NCI-H2081 (cell line): ENCODE results near the gene HSD17B12.
"Not testable (repeated sequence)": the region's sequence is repeated elsewhere in the genome, so short reads cannot be mapped to it uniquely, and the experiment has no call there.

ENCODE experiments used
- DNase-seq, 2 experiments: peaks; one replicate each; lab custom pipeline; 2025; lab: John Stamatoyannopoulos, UW

Gene HSD17B12

DNA sequence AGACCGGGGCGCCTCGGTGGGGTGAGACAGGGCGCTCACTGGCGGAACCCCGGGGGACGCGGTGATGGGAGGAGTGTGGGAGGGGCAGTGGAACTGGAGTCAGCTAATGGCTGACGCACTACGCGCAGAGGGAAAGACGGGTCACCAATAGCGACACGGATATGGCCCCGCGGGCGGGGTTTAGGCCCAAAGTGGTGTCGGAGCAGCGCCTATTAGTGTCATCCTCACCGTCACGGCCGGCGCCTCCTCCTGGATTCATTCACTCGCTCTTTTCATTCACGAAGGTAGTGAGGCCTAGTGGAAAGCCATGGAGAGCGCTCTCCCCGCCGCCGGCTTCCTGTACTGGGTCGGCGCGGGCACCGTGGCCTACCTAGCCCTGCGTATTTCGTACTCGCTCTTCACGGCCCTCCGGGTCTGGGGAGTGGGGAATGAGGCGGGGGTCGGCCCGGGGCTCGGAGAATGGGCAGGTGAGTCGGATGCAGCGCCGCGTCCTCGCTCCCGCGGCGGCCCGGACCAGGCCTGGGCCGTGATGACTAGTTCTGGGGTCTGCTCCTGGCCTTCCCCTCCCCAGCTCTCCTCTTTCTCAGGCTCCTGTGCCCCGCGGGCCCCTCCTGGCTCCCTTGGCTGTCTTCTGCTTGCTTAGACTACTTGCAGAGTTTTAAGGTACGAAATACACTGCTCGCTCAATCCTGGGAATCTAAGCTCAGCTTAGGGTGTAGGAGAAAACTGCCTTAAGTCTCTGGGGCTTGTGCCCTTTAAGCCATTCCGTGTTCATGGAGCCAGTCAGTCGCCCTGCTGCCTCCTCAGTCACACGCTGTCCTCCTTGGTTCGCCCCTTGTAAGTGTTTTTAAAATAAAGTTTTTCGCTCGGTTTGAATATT, at the start of gene HSD17B12:
Gene HSD17B12, plus strand, starts transcription at position 218 of the 880 bp plus-strand sequence. Its CDS starts 90 bp downstream, at position 308.
- peak; percentile 100 for DNase-seq

DNA sequence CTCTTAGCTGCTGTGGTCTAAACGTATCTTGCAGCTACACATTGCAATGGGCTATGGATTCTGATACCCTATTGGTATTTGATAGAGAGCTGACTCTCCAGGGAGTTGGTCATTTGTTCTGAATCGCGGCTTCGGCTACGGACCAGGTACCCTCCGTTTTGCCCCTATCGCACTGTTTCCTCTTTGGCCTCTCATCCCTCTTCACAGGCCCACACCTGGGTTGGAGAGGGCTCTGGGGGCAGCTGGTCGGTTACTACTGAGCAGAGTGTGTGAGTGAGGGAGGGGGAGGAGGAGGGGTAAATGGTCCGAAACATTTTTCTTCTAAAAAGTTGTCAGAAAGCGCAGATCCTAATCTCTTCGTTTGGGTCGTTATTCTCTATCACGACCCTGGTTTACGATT, 48.8 kb upstream of the HSD17B12 start:
- DNase-seq: no peak

DNA sequence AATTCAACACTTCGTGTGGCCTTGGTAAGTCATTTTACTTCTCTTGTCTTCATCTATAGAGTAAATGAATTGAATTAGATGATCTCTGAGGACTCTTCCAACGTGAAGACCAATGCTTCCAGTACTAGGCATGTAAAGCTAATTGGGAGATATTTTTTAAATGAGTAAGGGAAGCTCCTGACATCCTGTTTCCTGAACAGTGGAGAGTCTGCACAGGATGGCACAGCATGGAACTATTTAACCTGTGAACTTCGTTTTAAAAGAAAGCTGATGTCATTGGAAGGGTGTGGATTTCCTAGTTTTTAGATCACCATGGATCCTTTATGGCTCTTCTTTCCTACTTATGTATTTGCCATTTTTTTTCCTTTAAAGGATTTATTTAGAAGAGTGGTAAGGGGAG, 48.4 kb upstream of the HSD17B12 start:
- no peak for DNase-seq

DNA sequence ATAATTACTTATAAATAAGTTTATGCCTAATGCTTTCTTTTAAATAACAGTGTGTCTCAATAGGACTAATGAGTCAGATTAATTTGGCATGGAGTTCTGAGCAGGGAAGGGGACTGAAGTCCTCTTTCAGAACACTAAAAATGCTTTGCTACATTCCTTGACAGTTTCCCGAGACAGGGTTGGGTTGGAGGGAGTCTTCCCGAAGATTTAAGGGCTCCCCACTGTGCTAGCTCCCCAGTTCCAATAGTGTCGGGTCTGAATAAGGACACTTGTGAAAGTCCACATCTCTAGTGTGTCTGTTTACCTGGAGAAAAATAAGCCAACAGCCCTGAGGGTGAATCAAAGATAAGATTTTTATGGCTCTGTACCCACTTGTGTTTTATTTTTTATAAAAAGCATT, 41.8 kb upstream of the HSD17B12 start:
- no peak for DNase-seq

GRCh38 chr11:43639224-43639623, 41.3 kb upstream of the HSD17B12 start:
- no peak for DNase-seq

GRCh38 chr11:43639920-43640319, 40.6 kb upstream of the HSD17B12 start:
- no peak for DNase-seq

DNA sequence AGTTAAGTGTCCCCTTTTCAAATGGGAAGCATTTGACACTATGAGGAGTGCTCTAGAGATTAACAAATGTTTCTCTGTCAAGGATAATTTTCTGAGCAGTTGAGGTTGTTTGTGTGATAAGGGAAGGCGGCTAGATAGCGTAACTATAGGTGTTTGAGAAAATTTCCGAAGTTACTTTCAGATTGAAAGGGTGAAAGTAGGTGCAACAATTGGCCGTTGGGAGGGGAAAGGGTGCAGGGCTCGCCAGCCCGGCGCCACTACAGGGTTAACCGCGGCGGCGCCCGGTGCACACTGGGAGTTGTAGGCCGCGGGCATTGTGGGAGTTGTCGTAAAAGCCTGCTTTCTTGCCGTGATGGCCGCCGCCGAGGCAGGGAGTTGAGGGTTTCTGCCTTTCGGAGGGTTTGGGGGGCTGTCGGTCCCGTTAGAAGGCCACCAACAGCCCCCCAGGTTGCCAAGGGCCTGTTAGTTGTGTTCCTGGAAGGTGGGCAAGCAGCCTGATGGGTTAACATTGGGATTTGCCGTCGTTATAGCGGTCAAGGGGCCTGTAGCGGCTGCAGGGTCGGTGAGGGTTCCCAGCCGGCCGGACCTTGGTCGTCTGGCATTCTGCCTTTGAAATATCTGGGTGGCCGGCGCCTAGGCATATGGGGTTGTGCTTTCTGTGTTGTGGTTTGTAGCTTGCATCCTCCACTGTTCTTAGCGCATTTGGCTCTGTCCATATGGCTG, 36.5 kb upstream of the HSD17B12 start:
- DNase-seq: peak; percentile 78 to 91

GRCh38 chr11:43644621-43645299, 35.8 kb upstream of the HSD17B12 start:
- no peak for DNase-seq

GRCh38 chr11:43646767-43647166, 33.8 kb upstream of the HSD17B12 start:
- no peak for DNase-seq

- no peak for DNase-seq
Observed at GRCh38 chr11:43648888-43649287, 31.6 kb upstream of the HSD17B12 start.

- no peak for DNase-seq
Observed at GRCh38 chr11:43649501-43649900, 31.0 kb upstream of the HSD17B12 start.

DNA sequence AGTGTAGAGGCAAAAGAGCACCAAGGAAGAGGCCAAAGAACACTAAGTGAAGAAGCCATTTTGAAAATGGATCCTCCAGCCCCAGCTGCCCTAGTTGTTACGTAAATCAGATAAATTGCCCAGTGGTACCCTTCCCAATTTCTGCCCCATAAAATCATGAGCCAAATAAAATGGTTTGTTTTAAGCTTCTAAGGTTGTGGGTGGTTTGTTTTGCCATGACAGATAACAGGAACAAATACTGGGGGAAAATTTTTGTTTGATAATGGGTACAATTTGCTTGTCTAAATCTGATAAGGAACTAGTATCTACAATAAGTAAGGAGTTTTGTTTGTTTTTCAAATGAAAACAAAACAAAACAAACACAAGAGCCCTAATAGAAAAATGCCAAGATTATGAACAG, 30.6 kb upstream of the HSD17B12 start:
- DNase-seq: no peak

DNA sequence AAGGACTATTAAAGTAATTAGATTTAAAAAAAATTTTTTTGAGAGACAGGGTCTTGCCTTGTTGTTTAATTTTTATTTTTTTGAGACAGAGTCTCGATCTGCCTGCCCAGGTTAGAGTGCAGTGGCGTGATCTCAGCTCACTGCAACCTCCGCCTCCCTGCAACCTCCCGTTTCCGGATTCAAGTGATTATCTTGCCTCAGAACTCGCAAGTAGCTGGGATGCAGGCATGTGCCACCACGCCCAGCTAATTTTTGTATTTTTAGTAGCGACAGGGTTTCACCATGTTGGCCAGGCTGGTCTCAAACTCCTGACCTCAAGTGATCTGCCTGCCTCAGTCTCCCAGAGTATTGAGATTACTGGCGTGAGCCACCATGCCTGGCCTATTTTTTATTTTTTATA, 17.5 kb upstream of the HSD17B12 start:
- DNase-seq: not testable (repeated sequence)

GRCh38 chr11:43664295-43664694, 16.2 kb upstream of the HSD17B12 start:
- DNase-seq: no peak

GRCh38 chr11:43671284-43671683, 9.3 kb upstream of the HSD17B12 start:
- not testable (repeated sequence) for DNase-seq

DNA sequence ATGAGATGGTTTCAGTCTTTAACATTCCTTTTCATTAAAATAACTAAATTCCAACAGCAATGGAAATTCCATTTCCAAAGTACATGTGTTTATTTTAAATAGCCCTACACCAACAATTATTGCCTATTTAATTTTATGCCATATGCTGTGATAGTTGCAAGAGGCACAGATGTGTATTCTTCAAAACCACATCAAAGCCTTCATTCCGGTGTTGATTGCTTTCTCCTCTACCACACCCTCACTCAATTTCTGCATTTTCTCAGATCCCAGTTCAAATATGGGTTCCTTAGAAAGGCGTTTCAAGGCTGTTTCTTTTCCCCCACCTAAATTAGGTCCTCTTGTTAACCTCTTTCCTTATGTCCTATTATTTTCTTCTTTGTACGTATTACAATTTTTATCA, 6.0 kb upstream of the HSD17B12 start:
- DNase-seq: no peak

GRCh38 chr11:43676933-43677332, 3.6 kb upstream of the HSD17B12 start:
- DNase-seq: no peak

GRCh38 chr11:43681401-43681942, 934 bp downstream of the HSD17B12 start:
- DNase-seq: peak; percentile 14 to 43

- DNase-seq: peak in 1 of 2 experiments; percentile 16
Observed at GRCh38 chr11:43682081-43682480, 1.5 kb downstream of the HSD17B12 start.

- DNase-seq: no peak
Observed at GRCh38 chr11:43685440-43685839, 4.9 kb downstream of the HSD17B12 start.

GRCh38 chr11:43686207-43686606, 5.7 kb downstream of the HSD17B12 start:
- no peak for DNase-seq

- DNase-seq: no peak
Observed at GRCh38 chr11:43687120-43687791, 6.7 kb downstream of the HSD17B12 start.
